Right kidney (tissue), 1 donor: ENCODE data around the gene CACNG4.

Source experiments
- DNase-seq: peaks from one replicate; pipeline ENCODE4 v3.0.0-alpha.2; 2016

The CACNG4 gene

DNA sequence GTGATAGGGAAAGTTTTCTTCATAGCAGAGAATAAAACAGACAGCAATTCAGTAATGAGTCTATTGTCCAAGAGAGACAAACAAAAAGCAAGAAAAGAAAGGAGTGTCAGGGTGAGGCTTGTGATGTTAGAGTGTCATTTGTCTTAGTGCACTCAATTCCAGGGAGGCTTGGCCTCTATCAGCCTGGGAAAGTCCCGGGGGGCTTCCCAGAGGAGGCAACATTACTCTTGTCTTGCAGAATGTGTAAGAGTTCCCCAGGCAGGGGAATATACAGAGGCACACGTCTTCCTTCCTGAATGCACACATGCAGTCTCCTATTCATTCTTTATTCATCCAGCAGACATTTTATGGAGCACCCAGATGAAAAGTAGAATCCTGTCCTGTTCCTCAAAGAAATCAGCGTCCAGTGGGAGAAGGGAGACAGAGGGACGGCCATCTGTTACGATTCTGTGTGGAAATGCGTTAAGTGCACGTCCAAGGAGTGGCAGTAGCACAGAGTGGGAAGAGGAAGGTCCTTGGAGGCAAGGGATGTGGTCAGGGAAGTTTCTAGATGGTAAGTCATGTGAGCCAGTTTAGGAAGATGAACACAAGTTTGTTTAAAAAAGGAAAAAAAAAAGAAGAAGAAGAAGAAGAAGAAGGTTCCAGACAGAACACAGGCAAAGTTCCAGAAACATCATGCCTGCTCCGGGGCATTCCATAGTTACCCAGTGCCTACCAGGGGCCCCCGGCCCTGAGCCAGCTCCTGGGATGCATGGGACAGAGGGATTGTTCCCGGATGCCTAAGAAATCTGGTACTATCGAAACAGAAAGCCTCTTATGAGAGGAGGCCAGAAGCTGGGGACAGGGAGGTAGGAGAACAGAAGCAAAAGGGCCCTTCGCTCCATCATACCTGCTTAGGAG is 21.1 kb downstream of the CACNG4 start:
- no peak for DNase-seq

DNA sequence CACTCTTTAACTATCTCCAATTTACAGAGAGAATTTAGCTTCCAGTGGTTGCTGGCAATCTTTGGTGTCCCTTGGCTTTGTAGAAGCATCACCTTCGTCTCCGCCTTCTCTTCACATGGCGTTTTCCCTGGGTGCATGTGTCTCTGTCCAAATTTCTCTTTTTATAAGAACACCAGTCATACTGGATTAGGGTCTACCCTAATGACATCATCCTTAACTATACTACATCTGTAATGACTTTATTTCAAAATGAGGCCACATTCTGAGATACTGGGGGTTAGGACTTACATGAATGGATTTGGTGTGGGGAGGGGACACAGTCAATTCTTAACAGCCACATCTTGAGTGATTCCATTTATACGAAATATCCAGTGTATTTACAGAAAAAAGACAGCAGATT is 22.2 kb downstream of the CACNG4 start:
- no peak for DNase-seq

DNA sequence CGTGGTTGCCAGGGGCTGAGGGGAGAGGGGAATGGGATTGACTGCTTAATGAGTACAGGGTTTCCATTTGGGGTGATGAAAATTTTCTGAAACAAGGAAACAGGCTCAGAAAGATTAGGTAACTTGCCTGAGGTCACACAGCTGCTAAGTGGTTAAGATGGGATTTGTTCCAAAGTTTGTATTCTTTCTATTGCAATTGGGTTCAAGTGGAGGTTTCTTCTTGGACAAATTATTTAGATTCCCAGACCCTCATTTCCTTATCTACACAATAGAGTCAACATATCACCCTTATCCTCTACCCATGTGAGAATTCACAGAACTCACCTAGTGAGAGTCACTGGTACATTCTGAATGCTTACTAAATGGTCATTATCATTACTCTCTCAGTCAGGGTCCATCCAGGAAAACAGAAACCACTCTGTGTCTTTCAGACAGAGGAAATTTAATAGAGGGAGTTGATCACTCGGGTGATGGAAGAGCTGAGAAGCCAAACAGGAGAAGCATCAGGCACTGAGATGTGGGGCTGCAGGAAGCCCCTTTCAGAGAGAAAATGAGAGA is 22.6 kb downstream of the CACNG4 start:
- no peak for DNase-seq

DNA sequence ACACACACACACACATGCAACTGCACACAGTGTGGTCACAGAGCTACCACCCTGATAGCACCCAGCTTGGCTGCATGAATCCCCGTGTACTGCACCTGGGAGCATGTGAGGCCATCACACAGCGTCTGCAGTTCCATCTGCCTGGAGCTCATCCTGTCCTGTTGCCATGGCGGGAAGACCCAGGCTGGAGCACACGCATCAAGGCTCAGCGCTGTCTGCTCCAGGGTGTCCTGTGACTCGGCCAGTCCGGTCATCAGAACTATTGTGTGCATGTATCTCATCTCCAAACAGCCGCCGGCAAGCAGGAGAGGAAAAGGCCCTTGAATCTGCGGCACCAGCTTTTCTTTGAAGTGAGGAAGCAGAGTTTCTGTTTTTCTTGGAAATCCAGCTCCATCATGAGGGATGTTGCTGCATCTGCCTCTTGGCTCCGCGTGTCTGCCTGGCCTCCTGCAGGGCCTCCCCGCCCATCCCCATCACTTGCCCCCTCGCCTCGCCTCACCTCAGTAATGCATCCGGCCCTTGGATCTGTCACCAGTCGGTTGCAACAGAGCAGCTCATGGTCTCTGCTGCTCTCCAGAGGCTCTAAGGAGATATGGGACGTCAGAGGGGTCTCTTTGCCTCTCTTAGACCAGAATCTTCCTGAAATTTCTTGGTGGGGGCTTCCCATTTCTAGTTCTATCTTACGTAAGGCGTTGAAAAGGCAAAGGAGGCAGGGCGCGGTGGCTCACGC is 23.7 kb downstream of the CACNG4 start:
- no peak for DNase-seq

DNA sequence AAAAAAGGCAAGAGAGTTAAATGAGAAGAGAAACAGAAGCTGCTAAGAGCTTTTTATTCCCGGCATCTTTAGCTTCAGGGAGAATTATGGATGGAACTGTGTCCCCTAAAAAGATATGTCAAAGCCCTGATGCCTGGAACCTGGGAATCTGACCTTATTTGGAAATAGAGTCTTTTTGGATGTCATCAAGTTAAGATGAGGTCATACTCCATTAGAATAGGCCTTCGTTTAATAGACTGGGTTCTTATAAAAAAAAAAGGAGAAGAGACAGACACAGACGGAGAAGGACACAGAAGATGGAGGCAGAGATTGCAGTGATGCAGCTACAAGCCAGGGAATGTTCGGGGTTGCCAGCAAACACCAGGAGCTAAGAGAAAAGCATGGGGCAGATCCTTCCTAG is 24.6 kb downstream of the CACNG4 start:
- DNase-seq, result no peak

DNA sequence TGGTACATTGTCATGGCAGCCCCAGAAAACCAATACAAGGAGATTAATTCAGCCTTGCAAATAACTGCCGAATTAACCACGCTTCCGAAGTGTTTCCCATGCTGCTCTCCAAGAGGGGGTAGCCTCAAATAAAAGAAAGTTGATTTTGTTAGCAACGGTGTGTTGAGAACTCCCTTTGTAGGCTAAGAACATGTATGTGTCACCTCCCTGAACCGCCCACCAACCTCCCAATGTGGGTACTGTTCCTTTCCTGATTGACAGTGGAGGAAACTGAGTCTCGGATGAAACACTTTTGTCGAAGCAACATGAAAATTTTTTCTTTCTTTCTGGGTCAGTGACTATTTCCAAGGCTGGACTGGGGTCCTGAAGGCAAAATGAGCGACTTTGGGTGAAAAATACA is 25.1 kb downstream of the CACNG4 start:
- DNase-seq, result no peak

DNA sequence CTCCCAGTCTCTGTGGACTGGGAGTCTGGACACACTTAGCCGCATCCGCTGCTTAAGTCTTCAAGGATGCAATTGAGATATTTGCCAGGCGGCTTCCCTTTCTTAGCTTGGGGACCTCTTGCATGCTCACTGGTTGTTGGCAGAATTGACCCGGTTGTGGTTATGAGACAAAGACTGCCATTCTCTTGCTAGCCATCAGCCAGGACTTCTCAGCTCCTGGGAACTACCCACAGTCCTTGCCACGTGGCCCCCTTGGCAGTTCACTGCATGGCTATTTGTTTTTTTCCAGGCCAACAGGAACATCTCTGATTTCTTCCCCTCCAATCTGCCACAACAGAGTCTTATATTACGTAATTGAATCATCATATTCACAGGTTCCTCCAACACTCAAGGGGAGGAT is 25.5 kb downstream of the CACNG4 start:
- DNase-seq, result no peak

DNA sequence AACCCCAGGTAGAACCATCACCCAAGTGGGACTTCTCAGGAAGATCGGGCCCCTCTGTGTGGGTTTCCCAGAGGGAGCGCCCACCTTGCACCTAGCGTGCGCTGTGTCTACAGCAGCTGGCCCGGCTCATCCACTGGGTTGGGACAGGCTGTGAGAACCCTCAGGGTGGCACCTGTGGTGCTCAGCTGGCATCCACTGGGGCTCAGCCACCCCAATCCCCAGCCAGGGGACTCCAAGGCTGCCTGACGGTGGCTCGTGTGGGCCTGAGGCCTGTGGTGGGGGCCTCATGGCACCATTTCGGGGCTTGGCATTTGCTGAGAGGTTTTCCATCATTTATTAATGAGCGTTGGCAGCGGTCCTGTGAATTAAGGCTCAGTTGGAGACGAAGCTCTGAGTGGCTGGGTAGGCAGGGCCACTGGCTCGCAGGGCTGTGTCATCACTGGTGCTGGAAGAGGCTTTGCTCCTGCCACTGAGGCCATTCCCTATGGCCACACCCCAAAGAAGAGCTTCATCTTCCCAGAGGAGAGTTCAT is 28.5 kb downstream of the CACNG4 start:
- DNase-seq, result no peak

DNA sequence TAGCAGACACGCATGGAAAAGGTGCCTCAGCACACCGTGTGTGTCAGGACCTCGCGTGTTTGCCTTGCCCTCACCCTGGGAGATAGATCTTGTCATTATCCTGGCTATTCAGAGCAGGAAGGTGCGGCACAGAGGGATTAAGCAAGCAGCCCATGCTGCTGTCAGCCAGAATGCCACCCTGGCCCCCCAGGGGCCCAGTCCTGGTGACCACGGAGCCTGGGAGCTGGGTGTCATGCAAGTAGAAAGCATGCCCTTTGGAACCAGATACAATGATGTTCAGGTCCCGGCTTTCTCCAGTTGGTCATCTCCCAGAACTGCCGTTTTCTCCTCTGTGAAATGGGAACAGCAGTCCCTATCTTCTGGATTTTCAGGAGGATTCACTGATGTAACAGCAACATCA is 29.9 kb downstream of the CACNG4 start:
- DNase-seq, result no peak

DNA sequence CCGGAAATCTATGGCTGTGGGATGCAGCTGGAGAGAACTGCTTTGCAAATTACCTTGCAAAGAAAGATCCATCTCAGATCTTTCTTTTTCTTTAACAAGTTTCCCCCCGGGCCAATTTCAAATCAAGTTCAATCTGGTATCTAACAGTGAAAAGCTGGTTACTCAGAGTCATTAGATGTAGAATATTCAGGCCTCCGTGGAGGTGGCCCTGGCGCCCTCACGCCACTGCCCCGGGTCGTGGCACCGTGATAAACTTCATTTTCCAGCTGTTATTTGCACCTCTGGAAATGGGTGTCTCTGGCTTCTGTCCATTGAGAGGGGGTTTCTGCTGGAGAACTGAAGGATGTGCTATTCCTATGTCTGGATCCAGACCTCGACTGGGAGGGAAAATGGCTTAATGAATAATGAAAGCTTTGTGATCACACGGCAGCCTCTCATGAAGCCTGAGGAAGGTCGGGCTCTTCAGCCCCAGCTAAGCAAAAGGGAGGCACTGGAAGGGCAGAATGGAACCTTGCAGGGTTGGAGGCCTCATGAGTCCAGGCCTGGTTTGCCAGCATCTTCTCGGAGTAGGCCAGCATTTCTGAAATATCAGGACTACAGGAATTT is 30.5 kb downstream of the CACNG4 start:
- no peak for DNase-seq

DNA sequence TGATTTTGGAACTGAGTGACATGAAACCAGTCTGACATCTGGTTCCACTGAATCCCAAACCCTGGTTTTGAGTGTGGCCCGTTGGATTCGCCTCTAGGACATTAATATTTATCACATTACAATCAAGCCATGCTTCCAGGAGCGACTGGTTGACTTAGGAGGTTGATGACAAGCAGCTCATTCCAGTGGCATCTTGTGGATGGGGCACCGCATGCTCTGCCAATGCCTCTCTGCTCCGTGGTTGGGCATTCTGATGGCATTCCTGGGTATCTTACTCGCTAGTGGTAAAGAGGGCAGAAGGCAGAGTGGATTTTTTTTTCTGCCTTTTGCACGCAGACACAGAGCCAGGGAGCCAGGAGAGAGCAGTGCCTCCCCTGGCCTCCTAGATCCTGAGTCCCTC is 31.4 kb downstream of the CACNG4 start:
- no peak for DNase-seq

DNA sequence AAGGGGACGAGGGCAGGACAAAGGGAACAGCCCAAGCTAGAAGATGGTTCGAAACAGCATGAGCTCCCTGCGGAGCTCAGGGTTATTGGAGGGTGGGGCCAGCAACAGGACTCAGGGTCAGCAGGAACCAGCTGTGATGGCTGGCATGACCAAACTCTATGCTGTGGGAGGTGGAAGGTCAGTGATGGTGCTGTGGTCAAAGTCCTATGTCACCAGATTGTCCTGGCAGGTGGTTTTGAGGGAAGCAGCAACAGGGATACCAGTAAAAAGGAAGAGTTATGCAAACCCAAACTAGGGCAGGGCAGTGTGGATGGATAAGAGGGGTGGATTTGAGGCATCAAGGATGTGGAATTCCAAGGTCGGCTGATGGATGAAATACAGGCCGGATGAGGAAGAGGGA is 32.4 kb downstream of the CACNG4 start:
- no peak for DNase-seq

DNA sequence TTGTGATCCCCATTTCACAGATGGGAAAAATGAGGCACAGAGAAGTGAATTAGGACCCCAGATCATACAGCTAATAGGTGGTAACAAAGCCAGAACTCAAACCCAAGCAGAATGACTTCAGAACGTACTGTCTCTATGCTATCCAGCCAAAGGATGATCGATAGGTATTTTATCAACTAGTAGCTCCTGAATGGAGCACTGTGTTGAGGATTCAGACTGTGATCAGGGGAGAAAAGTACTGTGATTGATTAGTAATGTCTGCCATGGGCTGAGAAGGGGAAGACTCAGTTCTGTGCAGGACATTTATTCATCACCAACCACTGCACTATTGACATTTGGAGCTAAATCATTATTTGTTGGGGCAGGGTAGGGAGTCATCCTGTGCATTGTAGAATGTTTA is 38.7 kb downstream of the CACNG4 start:
- DNase-seq, result no peak

DNA sequence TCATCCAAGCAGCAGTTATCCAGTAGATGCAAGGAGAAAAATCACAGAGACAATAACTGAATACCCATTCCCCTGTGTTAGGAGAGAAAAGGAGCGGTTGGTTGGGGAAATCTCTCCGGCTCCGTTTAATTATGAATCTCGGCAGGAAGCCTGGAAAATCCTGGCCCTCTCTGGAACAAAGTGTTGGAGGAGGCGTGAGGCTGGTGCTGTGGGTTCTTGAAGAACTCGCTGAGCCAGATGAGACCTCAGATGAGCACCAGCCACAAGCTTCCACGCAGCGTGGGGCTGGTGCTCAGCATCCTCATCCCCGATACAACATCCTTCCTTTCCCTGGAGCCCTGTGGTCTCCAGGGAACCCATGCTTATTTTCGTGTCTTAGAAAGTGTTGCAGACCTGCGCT is 39.7 kb downstream of the CACNG4 start:
- DNase-seq, result no peak

DNA sequence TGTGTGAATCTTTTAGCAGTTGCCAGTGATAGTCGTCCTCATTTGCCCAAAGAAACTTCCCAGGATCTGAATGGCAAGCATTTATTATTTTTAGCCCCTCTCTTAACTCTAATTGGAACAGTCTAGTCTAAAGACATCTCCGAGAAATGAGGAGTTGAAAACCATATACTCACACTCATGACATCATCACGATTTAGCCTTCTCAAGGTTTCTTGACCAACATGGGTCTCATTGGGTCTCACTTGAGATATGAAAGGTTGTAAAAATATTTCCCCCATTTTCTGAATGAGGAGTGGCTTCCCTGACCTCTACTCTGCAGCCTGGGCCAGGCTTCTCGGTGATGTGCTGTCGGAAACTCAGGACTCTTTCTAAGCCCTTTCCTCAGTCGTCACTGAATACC is 42.8 kb downstream of the CACNG4 start:
- no peak for DNase-seq

DNA sequence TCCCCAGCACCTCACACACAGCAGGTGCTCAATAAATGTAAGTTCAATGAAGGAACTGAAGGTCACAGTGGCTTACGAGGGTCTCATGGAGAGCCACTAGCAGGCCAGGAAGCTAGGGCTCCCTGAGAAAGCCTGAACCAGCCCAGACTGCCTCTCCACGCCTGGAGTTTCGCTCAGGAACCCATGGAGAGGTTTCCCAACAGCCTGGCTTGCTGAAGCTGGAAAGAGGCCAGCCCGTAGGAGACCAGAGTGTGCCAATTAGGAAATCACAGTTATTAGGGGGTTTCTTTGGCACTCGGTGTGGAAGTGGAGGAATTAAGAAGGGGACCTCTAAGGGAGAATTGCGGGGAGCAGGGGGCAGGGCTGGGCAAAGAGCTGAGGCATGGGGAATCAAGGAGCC is 43.6 kb downstream of the CACNG4 start:
- no peak for DNase-seq

DNA sequence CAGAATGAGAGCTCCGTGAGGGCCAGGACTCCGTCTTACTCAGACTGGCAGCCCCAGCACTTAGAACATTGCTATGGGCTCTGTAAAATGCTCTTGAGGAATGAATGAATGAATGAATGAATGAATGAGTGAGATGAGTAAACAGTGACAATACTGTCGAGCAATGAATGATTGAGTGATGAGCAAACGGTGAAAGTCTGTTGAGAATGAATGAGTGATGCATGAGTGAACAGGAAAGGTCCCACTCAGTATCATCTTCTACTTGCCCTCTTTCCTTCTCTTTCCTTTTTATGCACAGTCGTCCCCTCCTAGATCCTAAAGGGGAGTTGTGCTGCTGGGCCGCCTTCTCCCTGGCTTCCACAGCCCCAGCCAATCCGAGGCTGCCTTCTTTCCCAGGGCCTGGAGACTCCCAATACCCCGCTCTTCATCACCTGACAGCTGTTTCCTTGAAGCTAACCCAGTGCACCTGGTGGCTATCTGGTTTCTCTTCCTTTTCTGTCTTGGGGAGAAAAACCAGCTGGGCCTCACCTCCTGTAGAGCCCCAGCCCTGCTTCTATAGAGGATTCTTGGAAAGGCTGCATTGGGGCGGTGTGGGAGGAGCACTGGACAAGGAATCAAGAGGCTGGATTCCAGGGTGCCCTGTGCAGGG is 47.1 kb downstream of the CACNG4 start:
- no peak for DNase-seq

DNA sequence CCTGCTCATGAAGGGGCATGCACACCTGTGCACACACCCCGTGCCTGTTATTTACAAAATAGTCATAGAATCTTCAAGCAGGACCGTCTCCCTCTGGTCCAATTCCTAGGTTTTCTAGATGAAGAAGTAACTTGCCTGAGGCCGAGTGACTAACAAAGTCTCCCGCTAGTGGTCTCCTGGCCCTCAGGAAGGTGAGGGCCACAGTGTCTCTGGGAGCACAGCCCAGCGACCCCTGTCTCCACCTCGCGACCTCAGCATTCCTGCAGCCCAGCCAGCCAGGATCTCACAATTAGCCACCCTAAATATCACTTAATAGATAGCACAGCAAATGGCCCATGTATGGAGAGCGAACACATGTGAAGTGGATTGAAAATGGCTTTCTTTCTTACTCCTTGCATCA is 49.4 kb downstream of the CACNG4 start:
- no peak for DNase-seq

DNA sequence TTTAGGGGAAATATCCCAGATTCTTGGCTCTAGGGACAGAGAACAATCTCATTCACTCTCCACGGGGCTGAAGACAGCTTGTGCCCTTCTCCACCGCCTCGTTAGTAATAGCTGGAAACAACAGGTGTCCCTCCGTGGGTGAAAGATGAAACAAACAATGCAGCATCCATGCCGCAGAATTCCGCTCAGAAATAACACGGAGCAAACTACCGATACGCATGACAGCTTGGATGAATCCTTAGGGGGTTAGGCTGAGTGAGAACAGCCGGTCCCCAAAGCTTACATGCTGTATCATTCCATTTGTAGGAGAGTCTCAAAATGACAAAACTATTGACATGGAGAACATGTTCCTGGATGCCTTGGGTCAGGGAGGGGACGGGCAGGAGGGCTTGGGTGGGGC is 50.5 kb downstream of the CACNG4 start:
- no peak for DNase-seq

DNA sequence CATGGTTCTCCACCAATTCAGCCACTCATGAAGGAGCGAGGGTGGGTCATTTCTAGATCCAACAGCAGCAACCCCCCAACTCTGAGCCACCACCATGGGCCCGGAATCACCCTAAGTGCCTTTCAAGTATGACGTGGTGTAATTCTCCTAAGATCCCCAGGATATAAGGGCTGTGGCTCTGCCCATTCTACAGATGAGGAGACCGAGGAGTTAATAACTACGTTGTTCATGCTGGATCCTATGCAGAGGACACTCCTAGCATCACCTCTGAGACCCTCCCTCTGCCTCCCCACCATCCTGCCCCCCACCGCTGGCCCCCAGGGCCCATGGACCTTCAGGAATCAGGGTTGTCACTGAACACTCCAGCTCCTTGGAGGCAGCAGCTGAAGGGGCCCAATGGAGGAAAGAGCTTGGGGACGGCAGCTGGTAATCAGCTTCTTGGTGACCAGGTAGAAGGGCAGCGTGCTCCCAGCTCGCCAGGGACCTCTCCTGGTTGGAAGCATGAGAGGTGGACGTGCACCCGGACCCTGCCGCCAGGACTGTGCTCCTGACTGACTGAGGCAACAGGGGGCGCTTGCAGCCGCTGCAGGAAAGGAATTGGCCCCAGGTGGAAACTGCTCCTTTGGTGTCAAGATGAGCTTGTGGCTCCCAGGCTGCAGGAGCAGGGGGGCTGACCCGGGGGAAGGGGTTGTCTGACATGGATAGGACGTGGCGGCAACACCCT is 51.7 kb downstream of the CACNG4 start:
- no peak for DNase-seq

DNA sequence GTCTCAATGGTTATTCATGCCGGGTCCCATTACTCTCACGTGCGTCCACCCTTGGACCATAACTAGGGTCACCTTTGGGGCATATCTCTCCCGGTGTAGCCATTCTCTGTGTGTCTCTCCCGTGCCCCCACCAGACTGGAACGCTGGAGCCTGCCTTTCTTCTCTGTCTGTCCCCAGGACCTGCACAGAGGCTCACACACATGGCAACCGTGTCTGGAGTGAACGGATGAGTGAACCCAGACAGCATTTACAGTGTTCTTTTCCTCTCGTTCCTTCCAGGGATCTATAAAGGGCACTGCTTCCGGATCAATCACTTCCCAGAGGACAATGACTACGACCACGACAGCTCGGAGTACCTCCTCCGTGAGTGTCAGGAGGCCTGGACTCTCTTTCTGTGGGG is 53.4 kb downstream of the CACNG4 start:
- no peak for DNase-seq
